ENCODE results near the gene TCF7L2. TPM values are rescaled to one million over a fixed set of nuclear protein-coding genes. Genes with fewer than 3 reads are reported as not detected.

The TCF7L2 gene
- total RNA-seq, 4 donors from 2014 or later = 12.7 to 59.9 (median 16.1) TPM

- TF ChIP-seq POLR2A (IDR thresholded peaks at IDR 0.05) = no peak
- TF ChIP-seq, protein P1, sequence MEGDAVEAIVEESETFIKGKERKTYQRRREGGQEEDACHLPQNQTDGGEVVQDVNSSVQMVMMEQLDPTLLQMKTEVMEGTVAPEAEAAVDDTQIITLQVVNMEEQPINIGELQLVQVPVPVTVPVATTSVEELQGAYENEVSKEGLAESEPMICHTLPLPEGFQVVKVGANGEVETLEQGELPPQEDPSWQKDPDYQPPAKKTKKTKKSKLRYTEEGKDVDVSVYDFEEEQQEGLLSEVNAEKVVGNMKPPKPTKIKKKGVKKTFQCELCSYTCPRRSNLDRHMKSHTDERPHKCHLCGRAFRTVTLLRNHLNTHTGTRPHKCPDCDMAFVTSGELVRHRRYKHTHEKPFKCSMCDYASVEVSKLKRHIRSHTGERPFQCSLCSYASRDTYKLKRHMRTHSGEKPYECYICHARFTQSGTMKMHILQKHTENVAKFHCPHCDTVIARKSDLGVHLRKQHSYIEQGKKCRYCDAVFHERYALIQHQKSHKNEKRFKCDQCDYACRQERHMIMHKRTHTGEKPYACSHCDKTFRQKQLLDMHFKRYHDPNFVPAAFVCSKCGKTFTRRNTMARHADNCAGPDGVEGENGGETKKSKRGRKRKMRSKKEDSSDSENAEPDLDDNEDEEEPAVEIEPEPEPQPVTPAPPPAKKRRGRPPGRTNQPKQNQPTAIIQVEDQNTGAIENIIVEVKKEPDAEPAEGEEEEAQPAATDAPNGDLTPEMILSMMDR (IDR thresholded peaks at IDR 0.05) = no peak
- intact Hi-C loops (cut with DNase I; ENCODE audit: low total_unique reads) = no loop called here
- DNase-seq = no peak
- Histone ChIP-seq H3K27me3 (no peaks in the 10 kb centered on the region), H3K4me1 (peaks cover 4 to 9% of the 10 kb centered on the region in 2 donors), H3K36me3 (no peaks in the 10 kb centered on the region), H3K4me3 (no peak overlapping the region), H3K27ac (no peak overlapping the region), H3K9me3 (no peaks in the 10 kb centered on the region)
Measured at GRCh38 chr10:113076949-113077348, 126.9 kb downstream of the TCF7L2 start.

GRCh38 chr10:113078282-113078907 is 128.3 kb downstream of the TCF7L2 start:
- Histone ChIP-seq H3K27ac (no peak overlapping the region), H3K4me1 (peaks cover 0 to 9% of the 10 kb centered on the region in 2 donors), H3K27me3 (no peaks in the 10 kb centered on the region), H3K9me3 (no peaks in the 10 kb centered on the region), H3K4me3 (no peak overlapping the region), H3K36me3 (no peaks in the 10 kb centered on the region)
- DNase-seq = no peak
- TF ChIP-seq, protein P1 (IDR thresholded peaks at IDR 0.05) = no peak
- TF ChIP-seq POLR2A (IDR thresholded peaks at IDR 0.05) = no peak
- intact Hi-C loops (cut with DNase I; ENCODE audit: low total_unique reads) = no loop called here

GRCh38 chr10:113080061-113080924 is 130.2 kb downstream of the TCF7L2 start:
- no peak overlapping the region for H3K27ac ChIP-seq
- H3K27me3 ChIP-seq = no peaks in the 10 kb centered on the region
- TF ChIP-seq, protein P1 (IDR thresholded peaks at IDR 0.05) = no peak
- no peak for TF ChIP-seq POLR2A (IDR thresholded peaks at IDR 0.05)
- no peaks in the 10 kb centered on the region for H3K4me1 ChIP-seq
- DNase-seq = no peak
- intact Hi-C loops (cut with DNase I; ENCODE audit: low total_unique reads) = no loop called here
- no peaks in the 10 kb centered on the region for H3K36me3 ChIP-seq
- H3K4me3 ChIP-seq = no peak overlapping the region
- H3K9me3 ChIP-seq = no peaks in the 10 kb centered on the region

DNA sequence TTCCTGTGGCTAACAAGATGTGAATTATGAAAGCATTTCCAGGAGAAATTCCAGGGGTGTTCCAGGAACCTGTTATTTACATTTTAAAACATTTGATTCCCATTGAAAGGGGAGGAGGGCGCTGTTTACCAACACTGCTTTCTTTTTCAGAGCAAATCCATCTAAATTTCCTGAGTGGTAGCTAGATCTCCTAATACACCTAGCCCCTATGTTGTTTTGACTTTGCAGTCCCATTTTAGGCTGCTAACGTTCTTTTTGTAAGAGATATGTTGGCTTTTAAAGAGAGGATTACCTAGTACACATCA is 130.8 kb downstream of the TCF7L2 start:
- no peaks in the 10 kb centered on the region for H3K4me1 ChIP-seq
- DNase-seq = no peak
- H3K4me3 ChIP-seq = no peak overlapping the region
- H3K27ac ChIP-seq = no peak overlapping the region
- intact Hi-C loops (cut with DNase I; ENCODE audit: low total_unique reads) = no loop called here
- no peaks in the 10 kb centered on the region for H3K9me3 ChIP-seq
- no peaks in the 10 kb centered on the region for H3K36me3 ChIP-seq
- TF ChIP-seq, protein P1 (IDR thresholded peaks at IDR 0.05) = no peak
- no peak for TF ChIP-seq POLR2A (IDR thresholded peaks at IDR 0.05)
- no peaks in the 10 kb centered on the region for H3K27me3 ChIP-seq

DNA sequence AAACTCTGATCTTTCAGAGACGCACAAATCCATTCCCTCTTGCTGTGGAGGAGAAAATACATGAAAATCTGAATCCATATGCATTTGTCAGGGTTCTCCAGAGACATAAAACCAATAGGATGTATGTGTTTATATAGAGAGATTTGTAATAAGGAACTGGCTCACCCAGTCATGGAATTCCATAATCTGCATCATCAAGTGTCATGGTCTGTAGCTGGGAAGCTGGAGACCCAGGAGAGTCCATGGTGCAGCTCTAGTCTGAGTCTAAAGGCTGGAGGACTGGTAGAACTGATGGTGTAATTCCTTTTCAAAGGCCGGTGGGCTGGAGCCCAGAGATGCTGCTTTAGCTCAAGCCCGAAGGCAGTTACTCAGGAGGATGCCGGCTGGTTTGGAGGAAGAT is 134.0 kb downstream of the TCF7L2 start:
- no peaks in the 10 kb centered on the region for H3K36me3 ChIP-seq
- H3K27me3 ChIP-seq = no peaks in the 10 kb centered on the region
- no peak overlapping the region for H3K4me3 ChIP-seq
- H3K9me3 ChIP-seq = no peaks in the 10 kb centered on the region
- no peak for DNase-seq
- intact Hi-C loops (cut with DNase I; ENCODE audit: low total_unique reads) = no loop called here
- TF ChIP-seq, protein P1 (IDR thresholded peaks at IDR 0.05) = no peak
- TF ChIP-seq POLR2A (IDR thresholded peaks at IDR 0.05) = no peak
- H3K4me1 ChIP-seq = no peaks in the 10 kb centered on the region
- no peak overlapping the region for H3K27ac ChIP-seq
